Measurements from ENCODE around the gene MR1.

- TF ChIP-seq ZFX (CRISPR knock-in tag; IDR thresholded peaks at IDR 0.05) (no peak), CTCF (IDR thresholded peaks at IDR 0.05 in 2 of 3, conservative IDR thresholded peaks at IDR 0.05 in 1 of 3; ENCODE audit: insufficient read depth in 2 of 3, low read depth in 1 of 3, low read length in 3 of 3) (no peak), NFRKB (IDR thresholded peaks at IDR 0.05; ENCODE audit: low read depth) (no peak)
- TF ChIP-seq, protein P1, sequence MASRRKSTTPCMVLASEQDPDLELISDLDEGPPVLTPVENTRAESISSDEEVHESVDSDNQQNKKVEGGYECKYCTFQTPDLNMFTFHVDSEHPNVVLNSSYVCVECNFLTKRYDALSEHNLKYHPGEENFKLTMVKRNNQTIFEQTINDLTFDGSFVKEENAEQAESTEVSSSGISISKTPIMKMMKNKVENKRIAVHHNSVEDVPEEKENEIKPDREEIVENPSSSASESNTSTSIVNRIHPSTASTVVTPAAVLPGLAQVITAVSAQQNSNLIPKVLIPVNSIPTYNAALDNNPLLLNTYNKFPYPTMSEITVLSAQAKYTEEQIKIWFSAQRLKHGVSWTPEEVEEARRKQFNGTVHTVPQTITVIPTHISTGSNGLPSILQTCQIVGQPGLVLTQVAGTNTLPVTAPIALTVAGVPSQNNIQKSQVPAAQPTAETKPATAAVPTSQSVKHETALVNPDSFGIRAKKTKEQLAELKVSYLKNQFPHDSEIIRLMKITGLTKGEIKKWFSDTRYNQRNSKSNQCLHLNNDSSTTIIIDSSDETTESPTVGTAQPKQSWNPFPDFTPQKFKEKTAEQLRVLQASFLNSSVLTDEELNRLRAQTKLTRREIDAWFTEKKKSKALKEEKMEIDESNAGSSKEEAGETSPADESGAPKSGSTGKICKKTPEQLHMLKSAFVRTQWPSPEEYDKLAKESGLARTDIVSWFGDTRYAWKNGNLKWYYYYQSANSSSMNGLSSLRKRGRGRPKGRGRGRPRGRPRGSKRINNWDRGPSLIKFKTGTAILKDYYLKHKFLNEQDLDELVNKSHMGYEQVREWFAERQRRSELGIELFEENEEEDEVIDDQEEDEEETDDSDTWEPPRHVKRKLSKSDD (conservative IDR thresholded peaks at IDR 0.05; ENCODE audit: low read length) = no peak
These were observed 69.1 kb downstream of the MR1 start for GRCh38 chr1:181102841-181103240.
